ENCODE measurements around the gene ZSWIM2.
"Not testable (repeated sequence)": the region's sequence is repeated elsewhere in the genome, so short reads cannot be mapped to it uniquely, and the experiment has no call there.

ZSWIM2 gene

GRCh38 chr2:186841940-186842339, 7.0 kb downstream of the ZSWIM2 start:
- no peak for DNase-seq

GRCh38 chr2:186835628-186836027, 13.3 kb downstream of the ZSWIM2 start:
- DNase-seq: no peak

GRCh38 chr2:186827862-186828492, 21.0 kb downstream of the ZSWIM2 start:
- no peak for DNase-seq

- DNase-seq: no peak
These were observed 21.6 kb downstream of the ZSWIM2 start for GRCh38 chr2:186827411-186827810.

- DNase-seq: peak; percentile 20
These were observed 26.6 kb downstream of the ZSWIM2 start for GRCh38 chr2:186822323-186822722.

- DNase-seq: no peak
These were observed 28.7 kb downstream of the ZSWIM2 start for GRCh38 chr2:186820303-186820702.

- not testable (repeated sequence) for DNase-seq
These were observed 37.2 kb downstream of the ZSWIM2 start for GRCh38 chr2:186811760-186812159.

- no peak for DNase-seq
These were observed 42.4 kb downstream of the ZSWIM2 start for GRCh38 chr2:186806591-186806990.

GRCh38 chr2:186798604-186799003, 50.4 kb downstream of the ZSWIM2 start:
- not testable (repeated sequence) for DNase-seq

- no peak for DNase-seq
These were observed 64.0 kb downstream of the ZSWIM2 start for GRCh38 chr2:186784930-186785329.

- no peak for DNase-seq
These were observed 65.7 kb downstream of the ZSWIM2 start for GRCh38 chr2:186783254-186783653.

GRCh38 chr2:186780701-186781316, 68.2 kb downstream of the ZSWIM2 start:
- DNase-seq: no peak

Measured in NCI-H1417 treated with DMSO at 0.1 percent for 48 hours (cell line).